DOHH2 (cell line): ENCODE data around the gene GNAT3.

ENCODE experiments used
- H3F3A ChIP-seq: fragments of 200-600 bp; sonication (generic), shearing (Covaris generic); 2 replicates; pipeline ENCODE4 v1.6.0; 2016; ENCODE audit warnings: antibody characterized with exemption, mild to moderate bottlenecking; ENCODE audit not compliant: control insufficient read depth, insufficient read depth
- H3K27ac ChIP-seq: fragments of 200-600 bp; sonication (generic); 2 replicates; pipeline ENCODE4 v1.5.1; 2014; ENCODE audit warnings: low read depth, mild to moderate bottlenecking, low read length, moderate library complexity
- H3K27me3 ChIP-seq: fragments of 200-600 bp; sonication (generic); 2 replicates; pipeline ENCODE4 v1.6.1; 2014; ENCODE audit warnings: mild to moderate bottlenecking, low read length, mixed read lengths; ENCODE audit not compliant: control insufficient read depth
- H3K36me3 ChIP-seq: fragments of 200-600 bp; sonication (generic); 2 replicates; pipeline ENCODE4 v1.6.1; 2014; ENCODE audit warnings: mild to moderate bottlenecking, low read length, moderate library complexity, mixed read lengths; ENCODE audit not compliant: control insufficient read depth
- H3K4me1 ChIP-seq: fragments of 200-600 bp; sonication (generic); 2 replicates; pipeline ENCODE4 v1.6.1; 2014; ENCODE audit warnings: mild to moderate bottlenecking, low read length, mixed read lengths; ENCODE audit not compliant: control insufficient read depth
- H3K4me2 ChIP-seq: fragments of 200-600 bp; sonication (generic); 2 replicates; pipeline ENCODE4 v1.6.0; 2014; ENCODE audit warnings: mild to moderate bottlenecking, low read length, moderate library complexity
- H3K4me3 ChIP-seq: fragments of 200-600 bp; sonication (generic); 2 replicates; pipeline ENCODE4 v1.5.1; 2014; ENCODE audit warnings: mild to moderate bottlenecking, low read length, mixed read lengths
- H3K79me2 ChIP-seq: fragments of 200-600 bp; sonication (generic); 2 replicates; pipeline ENCODE4 v1.6.1; 2014; ENCODE audit warnings: mild to moderate bottlenecking, low read length, mixed read lengths; ENCODE audit not compliant: control insufficient read depth
- H3K9me2 ChIP-seq: fragments of 200-600 bp; sonication (generic); replicated peaks from 2 replicates; pipeline ENCODE4 v1.6.1; 2014; ENCODE audit warnings: mild to moderate bottlenecking, low read length, mixed read lengths; ENCODE audit not compliant: control insufficient read depth
- H3K9me3 ChIP-seq: fragments of 200-600 bp; sonication (generic); 2 replicates; pipeline ENCODE4 v1.6.1; 2014; ENCODE audit warnings: antibody characterized with exemption, low read length, mixed read lengths; ENCODE audit not compliant: control insufficient read depth, insufficient read depth
- H4K20me1 ChIP-seq: fragments of 200-600 bp; sonication (generic); 2 replicates; pipeline ENCODE4 v1.6.0; 2014; ENCODE audit warnings: low read depth, mild to moderate bottlenecking, antibody characterized with exemption, low read length, moderate library complexity; ENCODE audit not compliant: control insufficient read depth, insufficient read depth
- EZH2phosphoT487 ChIP-seq: fragments of 200-600 bp; sonication (generic); IDR thresholded peaks from 2 replicates; pipeline ENCODE4 v1.6.1; 2017; ENCODE audit warnings: borderline replicate concordance, mild to moderate bottlenecking, antibody characterized with exemption, low read length, moderate library complexity, mixed read lengths
- TF ChIP-seq, protein P1 (sequence below): fragments of 200-600 bp; sonication (generic); IDR thresholded peaks from one replicate; pipeline ENCODE4 v1.5.1; 2014; ENCODE audit warnings: antibody characterized with exemption, mild to moderate bottlenecking, low read depth, low read length; ENCODE audit not compliant: poor library complexity, severe bottlenecking

The GNAT3 gene

DNA sequence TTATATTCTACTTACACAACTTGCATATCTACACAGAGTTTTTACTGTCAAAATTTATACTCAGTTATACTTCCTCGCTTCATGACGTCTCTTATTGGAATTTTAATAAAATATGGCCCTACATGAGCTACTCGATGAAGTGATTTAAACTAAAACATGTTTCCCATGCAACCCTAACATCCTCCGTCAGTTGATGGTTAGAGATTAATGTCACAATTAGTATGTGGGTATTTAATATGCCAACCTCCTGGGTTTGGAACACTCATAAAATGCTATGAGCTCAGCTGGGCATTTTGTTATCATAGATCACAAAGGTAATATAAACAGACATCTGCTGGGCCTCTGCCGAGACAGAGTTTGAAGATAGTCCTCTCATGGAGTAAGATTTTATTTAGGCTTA lies 66.5 kb downstream of the GNAT3 start:
- no peaks in the 10 kb centered on the region for H4K20me1 ChIP-seq
- H3F3A ChIP-seq: no peaks in the 10 kb centered on the region
- no peaks in the 10 kb centered on the region for H3K9me3 ChIP-seq
- H3K79me2 ChIP-seq: no peaks in the 10 kb centered on the region
- no peak for TF ChIP-seq EZH2phosphoT487
- TF ChIP-seq, protein P1, sequence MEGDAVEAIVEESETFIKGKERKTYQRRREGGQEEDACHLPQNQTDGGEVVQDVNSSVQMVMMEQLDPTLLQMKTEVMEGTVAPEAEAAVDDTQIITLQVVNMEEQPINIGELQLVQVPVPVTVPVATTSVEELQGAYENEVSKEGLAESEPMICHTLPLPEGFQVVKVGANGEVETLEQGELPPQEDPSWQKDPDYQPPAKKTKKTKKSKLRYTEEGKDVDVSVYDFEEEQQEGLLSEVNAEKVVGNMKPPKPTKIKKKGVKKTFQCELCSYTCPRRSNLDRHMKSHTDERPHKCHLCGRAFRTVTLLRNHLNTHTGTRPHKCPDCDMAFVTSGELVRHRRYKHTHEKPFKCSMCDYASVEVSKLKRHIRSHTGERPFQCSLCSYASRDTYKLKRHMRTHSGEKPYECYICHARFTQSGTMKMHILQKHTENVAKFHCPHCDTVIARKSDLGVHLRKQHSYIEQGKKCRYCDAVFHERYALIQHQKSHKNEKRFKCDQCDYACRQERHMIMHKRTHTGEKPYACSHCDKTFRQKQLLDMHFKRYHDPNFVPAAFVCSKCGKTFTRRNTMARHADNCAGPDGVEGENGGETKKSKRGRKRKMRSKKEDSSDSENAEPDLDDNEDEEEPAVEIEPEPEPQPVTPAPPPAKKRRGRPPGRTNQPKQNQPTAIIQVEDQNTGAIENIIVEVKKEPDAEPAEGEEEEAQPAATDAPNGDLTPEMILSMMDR: no peak
- no peaks in the 10 kb centered on the region for H3K4me1 ChIP-seq
- H3K36me3 ChIP-seq: no peaks in the 10 kb centered on the region
- H3K4me3 ChIP-seq: no peak overlapping the region
- H3K4me2 ChIP-seq: no peak overlapping the region
- H3K9me2 ChIP-seq: no peaks in the 10 kb centered on the region
- H3K27me3 ChIP-seq: no peaks in the 10 kb centered on the region
- no peak overlapping the region for H3K27ac ChIP-seq

DNA sequence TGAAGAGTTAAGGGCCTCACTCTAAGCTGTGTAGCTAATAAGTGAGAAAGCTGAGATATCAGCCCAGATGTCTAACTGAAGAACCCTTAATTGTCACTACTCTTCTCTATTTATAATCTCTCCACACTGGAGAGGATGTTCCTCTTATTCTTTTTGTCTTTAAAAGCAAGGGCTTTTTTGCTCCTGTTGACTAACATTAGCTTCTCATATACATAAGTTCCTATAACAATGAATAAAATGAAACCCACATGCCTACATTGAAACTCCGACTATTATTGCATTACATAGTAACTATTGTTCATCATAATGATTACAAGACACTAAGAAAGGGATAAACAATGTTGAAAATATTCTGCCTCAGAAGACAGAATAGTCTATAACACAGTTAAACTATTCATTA lies 67.1 kb downstream of the GNAT3 start:
- Histone ChIP-seq H3K9me3 (no peaks in the 10 kb centered on the region), H3K79me2 (no peaks in the 10 kb centered on the region), H4K20me1 (no peaks in the 10 kb centered on the region), H3K4me3 (no peak overlapping the region), H3K27ac (no peak overlapping the region), H3K4me1 (no peaks in the 10 kb centered on the region), H3F3A (no peaks in the 10 kb centered on the region), H3K27me3 (no peaks in the 10 kb centered on the region), H3K4me2 (no peak overlapping the region), H3K36me3 (no peaks in the 10 kb centered on the region), H3K9me2 (no peaks in the 10 kb centered on the region)
- TF ChIP-seq, protein P1: no peak
- no peak for TF ChIP-seq EZH2phosphoT487

DNA sequence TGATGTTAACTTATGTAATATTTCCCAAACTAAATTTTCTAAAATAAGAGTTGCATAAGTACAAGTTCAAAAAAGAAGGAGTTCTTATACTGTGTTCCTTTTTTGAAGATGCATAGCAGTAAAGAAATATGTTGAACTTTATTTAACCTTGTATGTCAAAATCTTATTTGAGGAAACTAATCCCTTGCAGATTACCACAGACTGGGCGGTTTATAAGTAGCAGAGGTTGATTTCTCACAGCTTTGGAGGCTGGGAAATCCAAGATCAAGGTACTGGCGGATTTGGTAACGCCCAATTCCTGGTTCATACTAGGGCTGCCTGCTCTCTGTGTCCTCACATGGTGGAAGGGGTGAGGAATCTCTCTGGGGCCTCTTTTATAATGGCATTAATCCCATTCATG lies 68.5 kb downstream of the GNAT3 start:
- H3K79me2 ChIP-seq: no peaks in the 10 kb centered on the region
- no peak overlapping the region for H3K4me3 ChIP-seq
- TF ChIP-seq, protein P1: no peak
- TF ChIP-seq EZH2phosphoT487: no peak
- no peak overlapping the region for H3K4me2 ChIP-seq
- no peaks in the 10 kb centered on the region for H3K9me3 ChIP-seq
- H3K36me3 ChIP-seq: no peaks in the 10 kb centered on the region
- no peaks in the 10 kb centered on the region for H4K20me1 ChIP-seq
- no peaks in the 10 kb centered on the region for H3F3A ChIP-seq
- H3K4me1 ChIP-seq: no peaks in the 10 kb centered on the region
- no peaks in the 10 kb centered on the region for H3K9me2 ChIP-seq
- no peak overlapping the region for H3K27ac ChIP-seq
- no peaks in the 10 kb centered on the region for H3K27me3 ChIP-seq

DNA sequence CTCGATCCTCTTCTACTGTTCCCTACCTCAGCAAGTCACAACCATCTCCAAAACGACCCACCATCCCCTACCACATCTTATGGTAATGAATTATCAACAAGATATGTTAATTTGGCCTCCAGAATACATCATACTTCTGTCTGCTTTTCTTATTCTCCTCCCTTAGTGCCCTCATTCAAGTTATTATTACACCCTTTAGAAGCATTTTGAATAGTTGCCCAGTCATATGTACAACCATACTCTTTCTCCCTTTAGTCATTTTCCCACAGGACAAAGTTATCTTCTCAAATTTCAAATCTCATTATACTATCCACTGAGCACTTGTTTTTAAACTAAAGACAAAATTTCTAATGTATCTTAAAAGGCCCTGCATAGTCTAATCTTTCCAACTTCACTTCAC lies 71.0 kb downstream of the GNAT3 start:
- no peaks in the 10 kb centered on the region for H3F3A ChIP-seq
- no peaks in the 10 kb centered on the region for H3K79me2 ChIP-seq
- H3K9me3 ChIP-seq: no peaks in the 10 kb centered on the region
- H3K27ac ChIP-seq: no peak overlapping the region
- H3K9me2 ChIP-seq: no peaks in the 10 kb centered on the region
- no peaks in the 10 kb centered on the region for H3K36me3 ChIP-seq
- H3K4me1 ChIP-seq: no peaks in the 10 kb centered on the region
- no peaks in the 10 kb centered on the region for H4K20me1 ChIP-seq
- H3K27me3 ChIP-seq: no peaks in the 10 kb centered on the region
- H3K4me3 ChIP-seq: no peak overlapping the region
- TF ChIP-seq EZH2phosphoT487: no peak
- TF ChIP-seq, protein P1: no peak
- H3K4me2 ChIP-seq: no peak overlapping the region
